Kidney tubule cell (primary cell): ENCODE data around the gene RAB11B.
"Not testable (repeated sequence)": the region's sequence is repeated elsewhere in the genome, so short reads cannot be mapped to it uniquely, and the experiment has no call there.

ENCODE experiments used
- DNase-seq: peaks from one replicate; pipeline ENCODE4 v3.0.0-alpha.2; 2018; ENCODE audit warnings: low spot score

RAB11B gene

DNA sequence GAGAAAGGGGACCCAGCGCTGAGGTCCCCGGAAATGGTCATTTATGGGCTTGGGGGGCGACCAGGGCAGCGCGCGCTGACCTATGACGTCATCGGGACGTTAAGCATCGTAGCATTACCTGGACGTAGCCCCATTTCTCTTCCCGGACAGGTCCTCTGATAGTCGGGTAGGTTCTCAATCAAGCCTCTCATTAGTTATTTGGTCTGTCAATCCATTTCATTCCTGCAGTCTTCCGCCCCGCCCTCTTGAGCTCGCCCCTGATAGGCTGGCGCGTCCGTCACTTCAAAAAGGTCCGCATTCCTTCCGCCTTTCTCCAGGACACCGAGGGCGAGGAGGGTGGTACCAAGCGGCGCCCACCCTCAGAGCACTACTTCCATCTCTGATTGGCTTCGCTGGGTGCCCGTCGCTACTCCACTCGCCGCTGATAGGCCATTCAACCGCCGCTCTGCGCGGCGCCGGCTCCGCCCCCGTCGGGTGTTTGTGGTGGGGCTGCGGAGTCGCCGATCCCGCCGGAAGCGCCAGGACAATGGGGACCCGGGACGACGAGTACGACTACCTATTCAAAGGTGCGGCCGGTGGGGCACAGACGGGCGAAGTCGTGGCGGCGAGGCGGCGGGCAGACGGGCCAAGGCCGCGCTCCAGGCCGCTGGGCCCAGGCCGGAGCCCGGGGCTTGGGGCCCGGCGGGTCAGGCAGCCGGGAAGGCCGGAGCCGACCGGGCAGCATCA is at the start of gene RAB11B:
Gene RAB11B, plus strand, starts transcription at position 470 of the 726 bp plus-strand sequence. Its CDS starts 57 bp downstream, at position 527.
- peak; percentile 100 for DNase-seq

DNA sequence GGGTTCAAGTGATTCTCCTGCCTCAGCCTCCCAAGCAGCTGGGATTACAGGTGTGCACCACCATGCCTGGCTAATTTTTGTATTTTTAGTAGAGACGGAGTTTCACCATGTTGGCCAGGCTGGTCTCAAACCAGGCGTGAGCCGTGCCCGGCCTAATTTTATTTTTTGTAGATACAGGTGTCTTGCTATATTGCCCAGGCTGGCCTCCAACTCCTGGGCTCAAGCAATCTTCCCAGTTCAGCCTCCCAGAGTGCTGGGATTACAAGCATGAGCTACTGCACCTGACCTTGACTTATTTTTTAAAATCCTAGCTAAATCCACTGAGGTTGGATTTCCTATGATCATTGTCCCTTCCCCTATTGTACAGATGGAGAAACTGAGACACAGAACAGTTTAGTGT is 48.7 kb upstream of the RAB11B start:
- DNase-seq = not testable (repeated sequence)

GRCh38 chr19:8342316-8342683 is 47.9 kb upstream of the RAB11B start:
- DNase-seq = no peak

- peak; percentile 91 for DNase-seq
Measured at GRCh38 chr19:8342684-8343482, 47.3 kb upstream of the RAB11B start, which contains the start of gene KANK3. Gene KANK3, minus strand, starts transcription at chr19:8343262. Its CDS starts 5,434 bp downstream, at chr19:8337828.

DNA sequence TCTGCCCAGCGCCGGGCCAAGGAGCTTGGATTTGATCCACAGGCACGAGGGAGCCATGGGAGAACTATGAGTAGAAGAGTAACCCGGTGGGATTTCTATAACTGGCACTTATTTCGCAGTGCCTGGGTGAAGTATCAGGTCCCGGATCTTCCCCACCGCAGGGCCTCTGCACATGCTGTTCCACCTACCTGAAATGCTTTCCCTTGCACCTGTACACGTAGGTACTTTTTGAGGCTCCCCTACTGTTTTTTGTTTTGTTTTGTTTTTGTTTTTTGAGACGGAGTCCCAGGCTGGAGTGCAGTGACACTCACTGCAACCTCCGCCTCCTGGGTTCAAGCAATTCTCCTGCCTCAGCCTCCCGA is 46.7 kb upstream of the RAB11B start:
- DNase-seq = no peak

GRCh38 chr19:8349629-8350372 is 40.4 kb upstream of the RAB11B start:
- not testable (repeated sequence) for DNase-seq

DNA sequence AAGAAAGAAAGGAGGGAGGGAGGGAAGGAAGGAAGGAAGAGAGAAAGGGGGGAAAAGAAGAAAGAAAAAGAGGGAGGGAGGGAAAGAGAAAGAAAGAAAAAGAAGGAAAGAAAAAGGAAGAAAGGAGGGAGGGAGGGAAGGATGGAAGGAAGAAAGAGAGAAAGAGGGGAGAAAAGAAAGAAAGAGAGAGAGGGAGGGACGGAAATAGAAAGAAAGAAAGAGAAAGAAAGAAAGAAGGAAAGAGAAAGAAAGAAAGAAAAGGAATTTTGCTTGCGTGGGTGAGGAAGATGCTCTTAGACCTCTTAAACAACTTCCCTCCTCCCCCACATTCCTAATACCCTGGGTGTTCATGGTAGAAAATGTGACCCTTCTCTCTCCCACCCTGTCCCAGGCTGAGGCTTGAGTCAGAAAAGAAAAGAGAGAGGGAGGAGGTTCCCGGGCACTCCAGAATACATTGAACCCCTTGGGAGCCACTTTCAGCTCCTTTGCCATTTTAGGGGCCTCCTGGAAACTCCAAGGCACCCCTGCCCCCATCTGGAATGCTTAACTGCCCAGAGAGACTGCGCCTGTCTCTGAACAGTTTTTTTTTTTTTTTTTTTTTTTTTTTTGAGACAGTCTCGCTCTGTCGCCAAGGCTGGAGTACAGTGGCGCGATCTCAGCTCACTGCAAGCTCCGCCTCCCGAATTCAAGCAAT is 37.9 kb upstream of the RAB11B start:
- no peak for DNase-seq

DNA sequence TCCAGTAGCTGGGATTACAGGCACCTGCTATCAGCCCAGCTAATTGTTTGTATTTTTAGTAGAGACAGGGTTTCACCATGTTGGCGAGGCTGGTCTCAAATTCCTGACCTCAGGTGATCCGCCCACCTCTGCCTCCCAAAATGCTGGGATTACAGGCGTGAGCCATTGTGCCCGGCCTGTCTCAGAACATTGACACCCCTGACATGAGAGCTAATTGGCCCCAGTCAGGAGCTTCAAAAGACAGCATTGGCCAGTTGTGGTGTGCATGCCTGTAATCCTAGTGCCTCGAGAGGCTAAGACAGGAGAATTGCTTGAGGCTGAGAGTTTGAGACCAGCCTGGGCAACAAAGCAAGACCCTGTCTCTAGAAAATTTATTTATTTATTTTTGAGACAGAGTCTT is 37.3 kb upstream of the RAB11B start:
- DNase-seq = not testable (repeated sequence)

DNA sequence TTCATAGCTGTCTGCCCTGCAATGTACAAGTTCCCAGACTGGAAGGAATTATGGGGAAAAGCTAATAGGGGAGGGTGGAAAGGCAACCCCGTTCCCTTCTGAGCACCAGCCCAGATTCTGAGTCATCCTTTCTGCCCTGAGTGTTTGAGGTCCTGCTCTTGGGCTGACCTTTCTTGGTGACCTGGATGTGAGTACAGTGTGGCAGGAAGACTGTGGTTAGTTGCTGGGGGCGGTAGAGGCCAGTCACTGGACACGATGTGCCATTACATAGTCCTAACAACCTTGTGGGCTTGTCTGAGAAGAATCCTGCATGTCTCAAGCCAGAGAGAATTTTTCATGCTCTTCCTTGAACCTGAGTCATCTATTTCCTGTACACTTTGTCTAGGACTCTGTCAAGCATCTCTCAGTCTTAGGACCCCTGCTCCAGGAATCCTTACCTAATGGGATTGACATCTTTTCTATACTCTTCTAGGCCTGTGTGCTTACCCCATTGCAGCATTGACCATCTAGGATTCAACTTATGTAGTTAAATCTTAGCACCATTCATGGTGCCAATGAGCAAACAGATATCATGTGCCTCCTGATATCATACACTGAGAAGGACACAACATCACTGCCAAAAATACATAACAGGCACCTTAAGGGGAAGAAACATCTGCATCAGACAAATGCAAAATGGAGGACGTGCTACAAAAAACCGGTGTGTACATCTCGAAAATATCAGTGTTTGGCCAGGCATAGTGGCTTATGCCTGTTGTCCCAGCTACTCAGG is 34.3 kb upstream of the RAB11B start:
- peak; percentile 99 for DNase-seq

DNA sequence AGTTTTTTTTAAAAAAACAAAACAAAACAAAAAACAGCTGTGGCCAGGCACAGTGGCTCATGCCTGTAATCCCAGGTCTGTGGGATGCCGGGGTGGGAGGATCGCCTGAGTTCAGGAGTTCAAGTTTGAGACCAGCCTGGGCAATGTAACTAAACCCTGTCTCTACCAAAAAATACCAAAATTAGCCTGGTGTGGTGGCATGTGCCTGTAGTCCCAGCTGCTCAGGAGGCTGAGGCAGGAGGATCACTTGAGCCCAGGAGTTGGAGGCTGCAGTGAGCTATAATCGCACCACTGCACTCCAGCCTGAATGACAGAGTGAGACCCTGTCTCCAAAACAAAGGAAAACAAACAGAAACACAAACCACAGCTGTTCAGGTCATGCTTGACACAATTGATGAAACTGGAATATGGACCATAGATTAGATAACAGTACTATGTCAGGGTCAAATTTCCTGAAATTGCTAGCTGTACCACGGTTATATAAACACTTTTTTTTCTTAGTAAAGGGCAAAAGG is 33.1 kb upstream of the RAB11B start:
- no peak for DNase-seq

DNA sequence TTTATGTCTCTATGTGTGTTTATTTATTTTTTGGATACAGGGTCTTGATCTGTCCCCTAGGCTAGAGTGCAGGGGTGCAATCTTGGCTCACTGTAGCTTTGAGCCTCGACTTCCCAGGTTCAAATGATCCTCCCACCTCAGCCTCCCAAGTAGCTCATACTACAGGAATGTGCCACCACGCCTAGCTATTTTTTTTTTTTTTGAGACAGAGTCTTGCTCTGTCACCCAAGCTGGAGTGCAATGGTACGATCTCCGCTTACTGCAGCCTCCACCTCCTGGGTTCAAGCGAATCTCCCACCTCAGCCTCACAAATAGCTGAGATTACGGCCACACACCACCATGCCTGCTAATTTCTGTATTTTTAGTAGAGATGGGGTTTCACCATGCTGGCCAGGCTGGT is 31.2 kb upstream of the RAB11B start:
- no peak for DNase-seq

DNA sequence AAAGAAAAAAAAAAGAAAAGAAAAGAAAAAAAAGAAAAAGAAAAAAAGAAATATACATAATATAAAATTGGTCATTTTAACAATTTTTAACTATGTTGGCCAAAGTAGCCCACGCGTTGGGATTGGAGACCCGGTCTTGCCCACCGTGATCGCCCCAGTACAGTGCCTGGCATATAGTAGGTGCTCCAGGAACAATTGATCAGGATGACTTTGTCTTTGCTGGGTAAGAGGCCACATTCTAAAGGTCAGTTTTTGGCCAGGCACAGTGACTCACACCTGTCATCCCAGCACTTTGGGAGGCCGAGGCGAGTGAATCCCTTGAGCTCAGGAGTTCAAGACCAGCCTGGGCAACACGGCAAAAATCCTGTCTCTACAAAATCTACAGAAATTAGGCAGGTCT is 30.0 kb upstream of the RAB11B start:
- DNase-seq = no peak

- DNase-seq = peak; percentile 99
Measured at GRCh38 chr19:8361921-8362793, 28.0 kb upstream of the RAB11B start.

DNA sequence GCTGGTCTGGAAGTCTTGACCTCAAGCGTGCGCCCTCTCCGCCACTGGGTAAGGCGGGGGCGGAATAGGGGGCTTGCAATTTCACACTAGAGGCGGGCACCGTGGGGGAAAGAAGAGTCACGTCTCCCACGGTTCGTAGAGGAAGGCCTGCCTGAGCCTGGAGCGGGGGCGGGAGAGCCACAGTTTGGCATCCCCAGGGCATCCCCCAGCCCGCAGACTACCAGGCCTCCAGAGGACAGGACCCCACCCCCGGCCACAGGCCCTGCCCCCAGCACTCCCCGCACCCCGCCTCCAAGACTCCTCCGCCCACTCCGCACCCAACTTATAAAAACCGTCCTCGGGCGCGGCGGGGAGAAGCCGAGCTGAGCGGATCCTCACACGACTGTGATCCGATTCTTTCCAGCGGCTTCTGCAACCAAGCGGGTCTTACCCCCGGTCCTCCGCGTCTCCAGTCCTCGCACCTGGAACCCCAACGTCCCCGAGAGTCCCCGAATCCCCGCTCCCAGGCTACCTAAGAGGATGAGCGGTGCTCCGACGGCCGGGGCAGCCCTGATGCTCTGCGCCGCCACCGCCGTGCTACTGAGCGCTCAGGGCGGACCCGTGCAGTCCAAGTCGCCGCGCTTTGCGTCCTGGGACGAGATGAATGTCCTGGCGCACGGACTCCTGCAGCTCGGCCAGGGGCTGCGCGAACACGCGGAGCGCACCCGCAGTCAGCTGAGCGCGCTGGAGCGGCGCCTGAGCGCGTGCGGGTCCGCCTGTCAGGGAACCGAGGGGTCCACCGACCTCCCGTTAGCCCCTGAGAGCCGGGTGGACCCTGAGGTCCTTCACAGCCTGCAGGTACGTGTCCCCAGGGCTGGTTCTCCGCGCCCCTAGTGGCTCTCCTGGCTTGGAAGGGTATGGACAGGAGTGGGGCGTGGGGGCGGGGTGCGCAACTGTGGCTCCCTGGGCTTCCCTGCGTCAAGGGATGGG is 26.1 kb upstream of the RAB11B start, which contains the start of gene ANGPTL4:
Gene ANGPTL4, plus strand, starts transcription at position 353 of the 969 bp plus-strand sequence. Its CDS starts 167 bp downstream, at position 520.
- DNase-seq = peak; percentile 50

- DNase-seq = no peak
Measured at GRCh38 chr19:8366121-8366581, 24.0 kb upstream of the RAB11B start.

DNA sequence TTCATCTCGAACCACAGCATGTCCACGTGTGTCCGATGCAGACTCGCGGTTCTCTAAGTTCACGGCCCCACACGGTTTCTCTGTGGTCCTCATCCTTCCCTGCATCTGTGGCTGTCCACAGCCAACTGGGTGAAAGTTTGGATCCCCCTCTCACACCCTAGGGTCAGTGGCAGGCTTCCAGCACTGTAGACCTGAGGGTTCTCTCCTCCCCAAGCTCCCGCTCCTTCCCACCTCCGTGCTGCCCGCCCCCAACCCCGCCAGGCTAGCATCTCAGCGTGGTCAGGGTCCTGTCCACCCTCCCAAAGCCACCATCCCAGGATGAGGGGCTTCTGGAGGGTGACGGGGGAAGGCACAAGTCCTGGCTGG is 23.2 kb upstream of the RAB11B start:
- DNase-seq = no peak

- DNase-seq = peak; percentile 96
Measured at GRCh38 chr19:8367327-8368001, 22.7 kb upstream of the RAB11B start.
